ENCODE data around the gene STIM1. TPM values are rescaled to one million over a fixed set of nuclear protein-coding genes. Genes with fewer than 3 reads are reported as not detected.

STIM1 gene
- total and polyA plus RNA-seq, 10 of the 15 experiments (the other 5 are each of a cell fraction or from before 2014, with no cell fraction given) = 8.6 to 57.7 (median 29.3) TPM

DNA sequence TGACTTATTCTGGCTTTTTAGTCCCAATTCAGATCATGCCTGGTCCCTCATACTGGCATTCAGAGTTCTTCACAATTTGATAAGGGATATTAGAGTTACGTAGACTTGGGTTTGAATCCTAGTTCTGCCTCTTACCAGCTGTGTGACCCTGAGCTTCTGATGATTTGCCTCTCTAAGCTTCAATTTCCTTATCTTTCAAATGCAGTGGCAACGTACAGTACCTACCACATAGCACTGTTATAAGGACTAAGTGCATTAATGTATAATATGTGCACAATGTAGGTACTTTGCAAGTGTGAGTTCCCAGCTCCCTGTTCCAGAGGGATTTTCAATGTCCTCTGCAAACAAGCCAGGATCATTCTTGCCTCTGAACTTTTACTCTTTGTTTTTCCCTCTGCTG is 22.0 kb upstream of the STIM1 start:
- Histone ChIP-seq H3K36me3 (ENCODE audit: control insufficient read depth in 2 of 2, insufficient read depth in 2 of 2, low read length in 1 of 2) (peaks cover 11 to 28% of the 10 kb centered on the region in 2 experiments), H3K27me3 (replicated peaks in 1 of 2; ENCODE audit: control insufficient read depth in 2 of 2, insufficient read depth in 2 of 2, low read length in 1 of 2) (no peaks in the 10 kb centered on the region), H2AFZ (ENCODE audit: control insufficient read depth, low read depth, low read length) (no peak overlapping the region), H3K79me2 (ENCODE audit: control insufficient read depth, insufficient read depth, low read length) (peaks cover 84% of the 10 kb centered on the region), H4K20me1 (ENCODE audit: control insufficient read depth, insufficient read depth) (no peaks in the 10 kb centered on the region; the same call in none of the 2 replicates), H3K4me2 (ENCODE audit: control insufficient read depth, insufficient read depth) (peak overlapping the region; percentile 15; the same call in 1 of the 2 replicates), H3K27ac (ENCODE audit: control insufficient read depth, insufficient read depth) (no peak overlapping the region), H3K9me3 (replicated peaks; ENCODE audit: control insufficient read depth, insufficient read depth, low read length) (no peaks in the 10 kb centered on the region), H3K4me3 (no peak overlapping the region), H3K9ac (ENCODE audit: control insufficient read depth, insufficient read depth, low read length) (no peak overlapping the region), H3K4me1 (ENCODE audit: control insufficient read depth, insufficient read depth, low read length) (peaks cover 40% of the 10 kb centered on the region)
- no peak for ATAC-seq
- SMC1A ChIA-PET (ENCODE audit: uncharacterized antibody, unreplicated experiment) = interaction anchor here (1.0 to 12.4 kb wide), 3 partner anchors 19 to 241 kb away, joined by 3 to 188 read pairs (median 4); partner anchors contain the start of gene STIM1
- RAD21 ChIA-PET (ENCODE audit: unreplicated experiment) = interaction anchor here (1.4 to 12.7 kb wide), 2 partner anchors 22 to 239 kb away, joined by 4 to 304 read pairs; partner anchors contain the start of gene STIM1
- CTCF ChIA-PET = interaction anchor here (1.2 to 39.6 kb wide), 5 partner anchors 8 to 31 kb away, joined by 3 to 1047 read pairs (median 12); partner anchors contain the start of genes PGAP2 and STIM1
- no peak for FAIRE-seq
- in situ Hi-C loops (cut with MboI) (loop anchor here (25.0 kb wide), 1 partner anchor 554 kb away; the partner anchor contains the start of gene TRIM21), intact Hi-C loops (cut with micrococcal nuclease; ENCODE audit: unreplicated experiment) (no loop called here)
- no peak for DNase-seq (ENCODE audit: low read depth, low spot score)
- no TSS peak for BruUV-seq (replicated peaks)
- POLR2A ChIA-PET = no interaction called here
- 100% methylated on average over 2 of the region's 2 CpGs for WGBS (ENCODE audit: insufficient coverage, insufficient replicate concordance, low lambda C conversion rate, missing lambda C conversion rate)
- TF ChIP-seq FOS (IDR thresholded peaks at IDR 0.05; ENCODE audit: borderline replicate concordance, extremely low read depth, insufficient read length) (no peak), BRCA1 (IDR thresholded peaks at IDR 0.05; ENCODE audit: low read depth, low read length) (no peak), FOXK2 (IDR thresholded peaks at IDR 0.05) (no peak), LARP7 (IDR thresholded peaks at IDR 0.05) (no peak), CBX3 (IDR thresholded peaks at IDR 0.05; ENCODE audit: borderline replicate concordance, low read depth) (no peak), IKZF2 (IDR thresholded peaks at IDR 0.05) (no peak), TCF12 (IDR thresholded peaks at IDR 0.05; ENCODE audit: low read depth, low read length) (no peak), YY1 (IDR thresholded peaks at IDR 0.05; ENCODE audit: low read depth, low read length) (no peak), CBFB (IDR thresholded peaks at IDR 0.05; ENCODE audit: low read depth) (no peak), ZNF274 (IDR thresholded peaks at IDR 0.05; ENCODE audit: insufficient read depth, insufficient read length) (no peak), SREBF2 (IDR thresholded peaks at IDR 0.05; ENCODE audit: low read length) (no peak), IRF4 (IDR thresholded peaks at IDR 0.05; ENCODE audit: low read depth, low read length) (no peak), MEF2A (IDR thresholded peaks at IDR 0.05; ENCODE audit: insufficient read depth, low read depth, low read length) (no peak), NFXL1 (IDR thresholded peaks at IDR 0.05; ENCODE audit: borderline replicate concordance) (no peak), BCL11A (IDR thresholded peaks at IDR 0.05; ENCODE audit: low read depth, low read length) (no peak)
- TF ChIP-seq, protein P1, sequence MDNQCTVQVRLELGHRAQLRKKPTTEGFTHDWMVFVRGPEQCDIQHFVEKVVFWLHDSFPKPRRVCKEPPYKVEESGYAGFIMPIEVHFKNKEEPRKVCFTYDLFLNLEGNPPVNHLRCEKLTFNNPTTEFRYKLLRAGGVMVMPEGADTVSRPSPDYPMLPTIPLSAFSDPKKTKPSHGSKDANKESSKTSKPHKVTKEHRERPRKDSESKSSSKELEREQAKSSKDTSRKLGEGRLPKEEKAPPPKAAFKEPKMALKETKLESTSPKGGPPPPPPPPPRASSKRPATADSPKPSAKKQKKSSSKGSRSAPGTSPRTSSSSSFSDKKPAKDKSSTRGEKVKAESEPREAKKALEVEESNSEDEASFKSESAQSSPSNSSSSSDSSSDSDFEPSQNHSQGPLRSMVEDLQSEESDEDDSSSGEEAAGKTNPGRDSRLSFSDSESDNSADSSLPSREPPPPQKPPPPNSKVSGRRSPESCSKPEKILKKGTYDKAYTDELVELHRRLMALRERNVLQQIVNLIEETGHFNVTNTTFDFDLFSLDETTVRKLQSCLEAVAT (IDR thresholded peaks at IDR 0.05) = no peak
- TF ChIP-seq, protein P2, sequence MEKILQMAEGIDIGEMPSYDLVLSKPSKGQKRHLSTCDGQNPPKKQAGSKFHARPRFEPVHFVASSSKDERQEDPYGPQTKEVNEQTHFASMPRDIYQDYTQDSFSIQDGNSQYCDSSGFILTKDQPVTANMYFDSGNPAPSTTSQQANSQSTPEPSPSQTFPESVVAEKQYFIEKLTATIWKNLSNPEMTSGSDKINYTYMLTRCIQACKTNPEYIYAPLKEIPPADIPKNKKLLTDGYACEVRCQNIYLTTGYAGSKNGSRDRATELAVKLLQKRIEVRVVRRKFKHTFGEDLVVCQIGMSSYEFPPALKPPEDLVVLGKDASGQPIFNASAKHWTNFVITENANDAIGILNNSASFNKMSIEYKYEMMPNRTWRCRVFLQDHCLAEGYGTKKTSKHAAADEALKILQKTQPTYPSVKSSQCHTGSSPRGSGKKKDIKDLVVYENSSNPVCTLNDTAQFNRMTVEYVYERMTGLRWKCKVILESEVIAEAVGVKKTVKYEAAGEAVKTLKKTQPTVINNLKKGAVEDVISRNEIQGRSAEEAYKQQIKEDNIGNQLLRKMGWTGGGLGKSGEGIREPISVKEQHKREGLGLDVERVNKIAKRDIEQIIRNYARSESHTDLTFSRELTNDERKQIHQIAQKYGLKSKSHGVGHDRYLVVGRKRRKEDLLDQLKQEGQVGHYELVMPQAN (conservative IDR thresholded peaks at IDR 0.05) = no peak
- TF ChIP-seq, protein P3, sequence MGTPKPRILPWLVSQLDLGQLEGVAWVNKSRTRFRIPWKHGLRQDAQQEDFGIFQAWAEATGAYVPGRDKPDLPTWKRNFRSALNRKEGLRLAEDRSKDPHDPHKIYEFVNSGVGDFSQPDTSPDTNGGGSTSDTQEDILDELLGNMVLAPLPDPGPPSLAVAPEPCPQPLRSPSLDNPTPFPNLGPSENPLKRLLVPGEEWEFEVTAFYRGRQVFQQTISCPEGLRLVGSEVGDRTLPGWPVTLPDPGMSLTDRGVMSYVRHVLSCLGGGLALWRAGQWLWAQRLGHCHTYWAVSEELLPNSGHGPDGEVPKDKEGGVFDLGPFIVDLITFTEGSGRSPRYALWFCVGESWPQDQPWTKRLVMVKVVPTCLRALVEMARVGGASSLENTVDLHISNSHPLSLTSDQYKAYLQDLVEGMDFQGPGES (IDR thresholded peaks at IDR 0.05) = no peak
- TF ChIP-seq, protein P4, sequence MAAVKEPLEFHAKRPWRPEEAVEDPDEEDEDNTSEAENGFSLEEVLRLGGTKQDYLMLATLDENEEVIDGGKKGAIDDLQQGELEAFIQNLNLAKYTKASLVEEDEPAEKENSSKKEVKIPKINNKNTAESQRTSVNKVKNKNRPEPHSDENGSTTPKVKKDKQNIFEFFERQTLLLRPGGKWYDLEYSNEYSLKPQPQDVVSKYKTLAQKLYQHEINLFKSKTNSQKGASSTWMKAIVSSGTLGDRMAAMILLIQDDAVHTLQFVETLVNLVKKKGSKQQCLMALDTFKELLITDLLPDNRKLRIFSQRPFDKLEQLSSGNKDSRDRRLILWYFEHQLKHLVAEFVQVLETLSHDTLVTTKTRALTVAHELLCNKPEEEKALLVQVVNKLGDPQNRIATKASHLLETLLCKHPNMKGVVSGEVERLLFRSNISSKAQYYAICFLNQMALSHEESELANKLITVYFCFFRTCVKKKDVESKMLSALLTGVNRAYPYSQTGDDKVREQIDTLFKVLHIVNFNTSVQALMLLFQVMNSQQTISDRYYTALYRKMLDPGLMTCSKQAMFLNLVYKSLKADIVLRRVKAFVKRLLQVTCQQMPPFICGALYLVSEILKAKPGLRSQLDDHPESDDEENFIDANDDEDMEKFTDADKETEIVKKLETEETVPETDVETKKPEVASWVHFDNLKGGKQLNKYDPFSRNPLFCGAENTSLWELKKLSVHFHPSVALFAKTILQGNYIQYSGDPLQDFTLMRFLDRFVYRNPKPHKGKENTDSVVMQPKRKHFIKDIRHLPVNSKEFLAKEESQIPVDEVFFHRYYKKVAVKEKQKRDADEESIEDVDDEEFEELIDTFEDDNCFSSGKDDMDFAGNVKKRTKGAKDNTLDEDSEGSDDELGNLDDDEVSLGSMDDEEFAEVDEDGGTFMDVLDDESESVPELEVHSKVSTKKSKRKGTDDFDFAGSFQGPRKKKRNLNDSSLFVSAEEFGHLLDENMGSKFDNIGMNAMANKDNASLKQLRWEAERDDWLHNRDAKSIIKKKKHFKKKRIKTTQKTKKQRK (IDR thresholded peaks at IDR 0.05; ENCODE audit: low read depth, low read length) = no peak

Measured in GM12878 (cell line).